Caco-2 (cell line): ENCODE data around the gene ARMC6. TPM values are rescaled to one million over a fixed set of nuclear protein-coding genes. Genes with fewer than 3 reads are reported as not detected.

Source experiments
- BruUV-seq: library from RNA; stranded (reverse); fragments of 400-500 nt; replicated peaks from 2 replicates; lab custom pipeline; 2021; lab: Mats Ljungman, UMichigan
- CTCF ChIA-PET: fragments of 300-600 bp; sonication (Branson Sonifier 250); formaldehyde crosslinking; loops from one replicate; lab custom pipeline; 2022; ENCODE audit warnings: antibody characterized with exemption; lab: Charles Lee
- POLR2A ChIA-PET: fragments of 300-600 bp; sonication (Branson Sonifier 250); formaldehyde crosslinking; loops from one replicate; lab custom pipeline; 2022; ENCODE audit warnings: antibody characterized with exemption; lab: Charles Lee
- DNase-seq, 2 experiments: peaks; one replicate each; pipeline versions ENCODE4 v3.0.0 to v3.0.0-alpha.2; 2020 to 2022
- H3K27me3 ChIP-seq: replicated peaks from 2 replicates; pipeline ENCODE4 v1.6.0; 2011; ENCODE audit warnings: low read length; ENCODE audit not compliant: control insufficient read depth, insufficient read depth
- H3K36me3 ChIP-seq: 2 replicates; pipeline ENCODE4 v1.5.1; 2011; ENCODE audit warnings: low read length; ENCODE audit not compliant: control insufficient read depth, insufficient read depth
- H3K4me1 ChIP-seq: fragments of 250-450 bp; sonication (Bioruptor Pico); 2 replicates; pipeline ENCODE4 v1.5.1; 2020; ENCODE audit warnings: mild to moderate bottlenecking
- H3K4me3 ChIP-seq: 2 replicates; pipeline ENCODE4 v1.5.1; 2011; ENCODE audit warnings: low read depth, mild to moderate bottlenecking, control low read depth, low read length
- H3K9me3 ChIP-seq: fragments of 250-450 bp; sonication (Bioruptor Pico); 2 replicates; pipeline ENCODE4 v1.5.1; 2020; ENCODE audit warnings: mild to moderate bottlenecking, moderate library complexity
- H3K27ac Mint-ChIP-seq: one replicate; pipeline ENCODE4 v1.8.0; 2022; ENCODE audit warnings: mixed read lengths; ENCODE audit not compliant: unreplicated experiment
- H3K27me3 Mint-ChIP-seq: one replicate; pipeline ENCODE4 v1.8.0; 2022; ENCODE audit warnings: mixed read lengths; ENCODE audit not compliant: insufficient read depth, unreplicated experiment
- H3K36me3 Mint-ChIP-seq: one replicate; pipeline ENCODE4 v1.8.0; 2022; ENCODE audit warnings: mild to moderate bottlenecking, mixed read lengths; ENCODE audit not compliant: insufficient read depth, unreplicated experiment
- H3K4me1 Mint-ChIP-seq: one replicate; pipeline ENCODE4 v1.8.0; 2022; ENCODE audit warnings: low read depth, mixed read lengths; ENCODE audit not compliant: unreplicated experiment
- H3K4me3 Mint-ChIP-seq: one replicate; pipeline ENCODE4 v1.8.0; 2022; ENCODE audit warnings: mild to moderate bottlenecking, moderate library complexity, mixed read lengths; ENCODE audit not compliant: unreplicated experiment
- H3K9me3 Mint-ChIP-seq: one replicate; pipeline ENCODE4 v1.8.0; 2022; ENCODE audit warnings: mixed read lengths; ENCODE audit not compliant: unreplicated experiment
- intact Hi-C: fragments of 100-400 bp; cut with micrococcal nuclease; formaldehyde crosslinking; loops from one replicate; pipeline ENCODE4 v1.10.0; 2022; ENCODE audit not compliant: unreplicated experiment
- total RNA-seq: library from RNA; stranded (reverse); gene quantifications from 2 replicates; pipeline ENCODE4 v1.2.3, GENCODE V29; 2022
- TF ChIP-seq, protein P1 (sequence below), 2 experiments: fragments of 200-600 bp in 1 of 2; IDR thresholded peaks; 1 replicate in 1 of 2; 2 replicates in 1 of 2; pipeline versions ENCODE4 v1.5.1 to v1.8.0; 2011 to 2022; ENCODE audit warnings: antibody characterized with exemption in 1 of 2, control low read depth in 1 of 2, inconsistent platforms in 1 of 2, low read depth in 1 of 2, low read length in 1 of 2, mild to moderate bottlenecking in 1 of 2, moderate library complexity in 1 of 2; ENCODE audit not compliant: insufficient read depth in 1 of 2, severe bottlenecking in 1 of 2, unreplicated experiment in 1 of 2

The ARMC6 gene
- total RNA-seq, 1 experiment from 2014 or later, result 40.1 TPM

DNA sequence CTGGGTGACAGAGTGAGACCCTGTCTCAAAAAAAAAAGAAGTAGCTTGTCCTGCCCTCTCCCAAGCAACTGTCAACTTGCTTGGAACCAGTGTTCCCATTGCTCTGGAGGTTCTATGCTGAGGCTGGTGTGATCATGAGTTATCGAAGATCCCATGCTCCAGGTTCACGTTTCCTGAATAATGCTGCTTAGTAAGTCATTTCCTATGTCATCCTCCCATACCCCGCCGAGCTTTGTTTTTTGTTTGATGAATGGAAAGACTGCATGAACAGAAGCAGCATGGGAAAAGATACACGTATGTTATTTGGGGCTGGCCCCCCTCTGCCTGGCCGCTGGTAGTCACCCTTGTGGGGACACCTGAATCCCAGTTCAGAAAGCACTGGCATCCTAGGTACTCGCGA, 41.7 kb downstream of the ARMC6 start:
- Mint-ChIP-seq H3K27me3 (no peaks in the 10 kb centered on the region), H3K27ac (no peak overlapping the region), H3K36me3 (no peaks in the 10 kb centered on the region), H3K9me3 (no peaks in the 10 kb centered on the region), H3K4me3 (no peak overlapping the region), H3K4me1 (no peaks in the 10 kb centered on the region)
- no peaks in the 10 kb centered on the region; the same call in 1 of the 2 replicates for H3K4me1 ChIP-seq
- no peak for DNase-seq
- ChIA-PET POLR2A (no interaction called here), CTCF (interaction anchor here (0.6 kb wide), 1 partner anchor 278 kb away, joined by 3 read pairs; no protein-coding TSS in a partner anchor)
- no peaks in the 10 kb centered on the region for H3K9me3 ChIP-seq
- BruUV-seq, result no TSS peak
- H3K4me3 ChIP-seq, result no peak overlapping the region
- TF ChIP-seq, protein P1, sequence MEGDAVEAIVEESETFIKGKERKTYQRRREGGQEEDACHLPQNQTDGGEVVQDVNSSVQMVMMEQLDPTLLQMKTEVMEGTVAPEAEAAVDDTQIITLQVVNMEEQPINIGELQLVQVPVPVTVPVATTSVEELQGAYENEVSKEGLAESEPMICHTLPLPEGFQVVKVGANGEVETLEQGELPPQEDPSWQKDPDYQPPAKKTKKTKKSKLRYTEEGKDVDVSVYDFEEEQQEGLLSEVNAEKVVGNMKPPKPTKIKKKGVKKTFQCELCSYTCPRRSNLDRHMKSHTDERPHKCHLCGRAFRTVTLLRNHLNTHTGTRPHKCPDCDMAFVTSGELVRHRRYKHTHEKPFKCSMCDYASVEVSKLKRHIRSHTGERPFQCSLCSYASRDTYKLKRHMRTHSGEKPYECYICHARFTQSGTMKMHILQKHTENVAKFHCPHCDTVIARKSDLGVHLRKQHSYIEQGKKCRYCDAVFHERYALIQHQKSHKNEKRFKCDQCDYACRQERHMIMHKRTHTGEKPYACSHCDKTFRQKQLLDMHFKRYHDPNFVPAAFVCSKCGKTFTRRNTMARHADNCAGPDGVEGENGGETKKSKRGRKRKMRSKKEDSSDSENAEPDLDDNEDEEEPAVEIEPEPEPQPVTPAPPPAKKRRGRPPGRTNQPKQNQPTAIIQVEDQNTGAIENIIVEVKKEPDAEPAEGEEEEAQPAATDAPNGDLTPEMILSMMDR (IDR thresholded peaks at IDR 0.05; ENCODE audit: insufficient read depth in 1 of 2, low read depth in 1 of 2, low read length in 1 of 2, severe bottlenecking in 1 of 2, unreplicated experiment in 1 of 2), result no peak
- H3K36me3 ChIP-seq, result no peaks in the 10 kb centered on the region
- H3K27me3 ChIP-seq, result no peaks in the 10 kb centered on the region
- intact Hi-C loops, result no loop called here

DNA sequence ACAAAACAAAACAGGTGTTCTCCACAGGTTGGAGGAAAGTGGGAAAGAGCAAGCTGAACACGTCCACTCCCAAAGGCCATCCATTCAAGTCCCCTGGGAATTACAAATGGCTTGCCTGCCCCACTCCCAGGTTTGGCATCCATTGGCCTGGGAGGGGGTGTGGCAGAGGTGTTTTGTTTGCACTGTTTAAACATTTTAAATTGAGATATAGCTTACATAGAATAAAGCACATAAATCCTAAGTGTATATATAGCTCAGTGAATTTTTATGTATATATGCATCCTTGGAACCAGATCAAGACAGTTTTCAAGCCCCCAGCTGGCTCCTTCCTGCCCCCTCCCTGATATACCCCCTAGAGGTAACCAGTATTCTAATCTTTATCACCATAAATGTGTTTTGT, 43.1 kb downstream of the ARMC6 start:
- Mint-ChIP-seq H3K27me3 (no peaks in the 10 kb centered on the region), H3K4me3 (no peak overlapping the region), H3K9me3 (no peaks in the 10 kb centered on the region), H3K4me1 (peaks cover under 1% of the 10 kb centered on the region), H3K27ac (no peak overlapping the region), H3K36me3 (no peaks in the 10 kb centered on the region)
- TF ChIP-seq, protein P1 (IDR thresholded peaks at IDR 0.05; ENCODE audit: insufficient read depth in 1 of 2, low read depth in 1 of 2, low read length in 1 of 2, severe bottlenecking in 1 of 2, unreplicated experiment in 1 of 2), result no peak
- ChIA-PET POLR2A (no interaction called here), CTCF (no interaction called here)
- Histone ChIP-seq H3K4me3 (no peak overlapping the region), H3K27me3 (no peaks in the 10 kb centered on the region), H3K36me3 (no peaks in the 10 kb centered on the region), H3K9me3 (no peaks in the 10 kb centered on the region), H3K4me1 (no peaks in the 10 kb centered on the region; the same call in 1 of the 2 replicates)
- no peak for DNase-seq
- BruUV-seq, result no TSS peak
- intact Hi-C loops, result no loop called here

DNA sequence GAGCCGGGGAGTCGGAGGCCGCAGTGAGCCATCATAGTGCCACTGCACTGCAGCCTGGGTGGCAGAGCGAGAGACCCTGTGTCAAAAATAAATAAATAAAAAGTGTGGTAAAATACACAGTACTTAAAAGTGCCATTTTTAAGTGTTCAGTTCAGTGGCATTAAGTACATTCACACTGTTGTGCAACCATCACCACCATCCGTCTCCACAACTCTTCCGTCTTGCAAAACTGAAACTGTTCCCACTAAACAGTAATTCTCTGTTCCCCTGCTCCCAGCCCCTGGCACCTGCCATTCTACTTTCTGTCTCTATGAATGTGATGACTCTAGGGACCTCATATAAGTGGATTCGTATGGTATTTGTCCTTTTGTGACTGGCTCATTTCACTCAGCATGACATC, 43.7 kb downstream of the ARMC6 start:
- ChIA-PET POLR2A (no interaction called here), CTCF (no interaction called here)
- Mint-ChIP-seq H3K9me3 (no peaks in the 10 kb centered on the region), H3K4me1 (peaks cover 7% of the 10 kb centered on the region), H3K36me3 (no peaks in the 10 kb centered on the region), H3K27ac (no peak overlapping the region), H3K4me3 (no peak overlapping the region), H3K27me3 (no peaks in the 10 kb centered on the region)
- no TSS peak for BruUV-seq
- no peak for DNase-seq
- no peaks in the 10 kb centered on the region for H3K9me3 ChIP-seq
- no peaks in the 10 kb centered on the region for H3K27me3 ChIP-seq
- no peak overlapping the region for H3K4me3 ChIP-seq
- TF ChIP-seq, protein P1 (IDR thresholded peaks at IDR 0.05; ENCODE audit: insufficient read depth in 1 of 2, low read depth in 1 of 2, low read length in 1 of 2, severe bottlenecking in 1 of 2, unreplicated experiment in 1 of 2), result no peak
- intact Hi-C loops, result no loop called here
- no peaks in the 10 kb centered on the region for H3K36me3 ChIP-seq
- no peaks in the 10 kb centered on the region; the same call in 1 of the 2 replicates for H3K4me1 ChIP-seq
